Measurements from ENCODE around the gene DYNC1LI1.
"Not testable (repeated sequence)": the region's sequence is repeated elsewhere in the genome, so short reads cannot be mapped to it uniquely, and the experiment has no call there.

DYNC1LI1 gene

DNA sequence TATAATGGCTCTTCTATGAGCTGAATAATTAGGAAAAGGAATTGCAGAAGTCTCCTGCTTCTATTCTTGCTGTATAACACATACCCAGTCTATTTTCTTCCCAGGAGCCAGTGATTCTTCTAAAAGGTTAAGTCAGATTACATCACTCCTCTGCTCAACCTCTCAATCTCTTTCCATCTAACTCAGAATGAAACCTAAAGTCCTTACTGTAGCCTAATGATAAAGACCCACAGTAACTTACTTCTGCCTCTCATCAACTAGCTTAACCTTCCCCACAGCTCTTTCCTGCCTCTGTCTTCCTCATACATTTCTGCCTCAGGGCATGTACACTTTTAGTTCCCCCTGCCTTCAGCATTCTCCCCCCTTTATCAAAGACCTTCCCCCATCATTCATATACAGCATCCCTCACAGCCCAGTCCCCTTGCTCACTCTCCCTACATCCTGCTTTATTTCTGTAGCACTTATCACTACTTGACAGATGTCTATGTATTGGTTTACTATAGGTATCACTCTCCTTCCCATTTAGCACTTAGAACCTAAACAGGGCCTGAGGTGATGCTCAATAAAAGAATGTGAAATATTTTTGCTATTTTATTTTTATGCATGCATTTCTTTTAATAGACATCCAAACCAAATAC is 39.5 kb downstream of the DYNC1LI1 start:
- no peak for DNase-seq (ENCODE audit: low spot score)

DNA sequence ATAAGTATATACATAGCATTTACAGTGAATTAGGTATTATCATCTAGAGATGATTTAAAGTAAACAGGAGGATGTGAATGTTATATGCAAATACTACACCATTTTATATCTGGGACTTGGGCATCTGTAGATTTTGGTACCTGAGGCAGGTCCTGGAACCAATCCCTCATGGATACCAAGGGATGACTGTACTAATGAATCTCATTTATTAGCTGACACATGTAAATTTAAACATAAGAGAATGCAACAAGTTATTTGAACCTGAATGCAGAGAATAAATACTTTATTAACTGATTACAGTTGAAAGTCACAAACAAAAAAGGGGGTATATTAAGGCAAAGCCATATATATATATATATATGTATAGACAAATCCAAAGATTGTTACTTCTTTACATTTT is 44.9 kb downstream of the DYNC1LI1 start:
- no peak for DNase-seq (ENCODE audit: low spot score)

DNA sequence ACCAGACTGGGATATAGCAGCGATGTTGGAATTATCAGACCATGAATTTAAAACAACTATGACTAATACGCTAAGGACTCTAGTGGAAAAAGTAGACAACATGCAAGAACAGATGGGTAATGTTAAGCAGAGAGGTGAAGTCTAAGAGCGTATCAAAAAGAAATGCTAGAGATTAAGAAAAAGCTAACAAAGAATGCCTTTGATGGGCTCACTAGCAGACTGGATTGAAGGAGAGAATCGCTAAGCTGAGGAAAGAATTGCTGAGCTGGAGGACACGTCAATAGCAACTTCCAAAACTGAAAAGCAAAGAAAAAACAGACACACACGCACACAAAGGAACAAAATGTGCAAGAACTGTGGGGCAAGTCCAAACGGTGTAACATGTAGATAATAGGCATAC is 48.0 kb downstream of the DYNC1LI1 start:
- no peak for DNase-seq (ENCODE audit: low spot score)

DNA sequence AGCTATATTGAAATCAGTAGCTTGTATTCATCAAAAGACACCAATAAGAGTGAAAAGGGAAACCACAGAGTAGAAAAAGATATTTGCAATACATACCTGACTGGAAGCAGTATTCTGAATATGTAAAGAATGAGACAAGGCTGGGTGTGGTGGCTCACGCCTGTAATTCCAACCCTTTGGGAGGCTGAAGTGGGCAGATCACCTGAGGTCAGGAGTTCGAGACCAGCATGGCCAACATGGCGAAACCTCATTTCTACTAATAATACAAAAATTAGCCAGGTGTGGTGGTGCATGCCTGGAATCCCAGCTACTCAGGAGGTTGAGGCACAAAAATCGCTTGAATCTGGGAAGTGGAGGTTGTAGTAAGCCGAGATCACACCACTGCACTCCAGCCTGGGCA is 51.7 kb downstream of the DYNC1LI1 start:
- DNase-seq (ENCODE audit: low spot score): not testable (repeated sequence)

DNA sequence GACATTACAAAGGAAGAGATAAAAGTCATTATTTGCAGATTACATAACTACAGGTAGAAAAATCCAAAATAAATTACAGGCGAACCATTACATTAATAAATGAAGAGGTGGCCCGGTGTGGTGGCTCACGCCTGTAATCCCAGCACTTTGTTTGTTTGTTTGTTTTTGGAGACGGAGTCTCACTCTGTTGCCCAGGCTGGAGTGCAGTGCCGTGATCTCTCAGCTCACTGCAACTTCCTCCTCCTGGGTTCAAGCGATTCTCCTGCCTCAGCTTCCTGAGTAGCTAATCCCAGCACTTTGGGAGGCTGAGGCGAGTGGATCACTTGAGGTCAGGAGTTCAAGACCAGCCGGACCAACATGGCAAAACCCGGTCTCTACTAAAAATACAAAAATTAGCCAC is 53.9 kb downstream of the DYNC1LI1 start:
- DNase-seq (ENCODE audit: low spot score): not testable (repeated sequence)

DNA sequence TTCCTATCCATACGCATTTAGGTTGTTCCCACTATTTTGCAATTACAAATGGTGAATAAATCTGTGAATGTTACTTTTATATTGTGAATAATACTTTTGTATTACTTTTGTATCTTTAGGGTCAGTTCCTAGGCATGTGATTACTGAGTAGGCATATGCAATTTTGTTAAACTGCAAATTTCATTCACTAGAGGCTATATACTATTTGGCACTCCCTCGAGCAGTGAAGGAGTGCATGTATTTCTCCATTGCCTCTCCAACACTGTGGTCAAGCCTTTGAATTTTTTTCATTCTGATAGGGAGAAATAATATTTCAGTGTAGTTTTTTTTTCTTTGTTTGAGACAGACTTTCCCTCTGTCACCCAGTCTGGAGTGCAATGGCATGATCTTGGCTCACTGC is 59.7 kb downstream of the DYNC1LI1 start:
- no peak for DNase-seq (ENCODE audit: low spot score)

DNA sequence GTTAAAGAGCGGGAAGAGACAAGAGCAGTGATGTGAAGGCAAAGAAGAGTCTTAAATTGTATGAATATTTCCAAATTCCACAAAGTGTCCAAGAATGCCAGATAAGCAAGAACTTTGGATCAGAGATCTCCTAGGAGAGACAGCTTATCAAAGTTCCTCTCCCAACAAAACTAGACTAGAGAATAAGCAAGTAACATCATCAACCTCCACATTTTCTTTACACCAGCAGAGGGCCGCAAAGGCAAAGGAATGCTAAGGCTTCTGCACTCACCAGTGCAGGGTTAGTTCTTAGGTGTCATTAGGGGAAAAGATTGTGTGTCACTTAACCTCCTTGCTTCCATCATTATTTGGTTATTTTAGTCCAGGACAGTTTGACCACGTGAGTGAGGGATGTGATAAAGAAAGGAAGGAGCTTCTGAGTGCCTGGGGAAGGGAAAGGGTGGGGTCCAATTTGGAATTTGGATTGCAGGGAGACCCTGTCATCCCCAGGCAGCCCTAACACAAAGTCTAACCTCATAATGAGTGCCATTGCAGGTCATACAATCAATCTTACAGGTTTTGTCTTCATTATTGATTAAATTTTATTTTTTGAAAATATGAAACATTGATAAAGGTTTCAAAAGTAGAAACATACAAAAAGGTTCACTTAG is 60.5 kb downstream of the DYNC1LI1 start:
- peak; percentile 86 for DNase-seq (ENCODE audit: low spot score)

DNA sequence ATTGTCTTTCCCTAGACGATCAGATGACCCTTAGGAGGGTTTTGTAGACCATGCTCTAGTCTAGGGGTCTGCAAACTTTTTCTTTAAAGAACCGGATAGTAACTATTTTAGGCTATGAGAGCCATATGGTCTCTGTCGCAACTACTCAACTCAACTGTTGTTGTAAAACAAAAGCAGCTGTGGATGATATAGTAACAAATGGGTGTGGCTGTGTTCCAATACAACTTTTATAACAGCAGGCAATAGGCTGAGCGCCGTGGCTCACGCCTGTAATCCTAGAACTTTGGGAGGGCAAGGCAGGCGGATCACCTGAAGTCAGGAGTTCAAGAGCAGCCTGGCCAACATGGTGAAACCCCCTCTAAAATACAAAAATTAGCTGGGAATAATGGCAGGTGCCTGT is 61.9 kb downstream of the DYNC1LI1 start:
- DNase-seq (ENCODE audit: low spot score): no peak

DNA sequence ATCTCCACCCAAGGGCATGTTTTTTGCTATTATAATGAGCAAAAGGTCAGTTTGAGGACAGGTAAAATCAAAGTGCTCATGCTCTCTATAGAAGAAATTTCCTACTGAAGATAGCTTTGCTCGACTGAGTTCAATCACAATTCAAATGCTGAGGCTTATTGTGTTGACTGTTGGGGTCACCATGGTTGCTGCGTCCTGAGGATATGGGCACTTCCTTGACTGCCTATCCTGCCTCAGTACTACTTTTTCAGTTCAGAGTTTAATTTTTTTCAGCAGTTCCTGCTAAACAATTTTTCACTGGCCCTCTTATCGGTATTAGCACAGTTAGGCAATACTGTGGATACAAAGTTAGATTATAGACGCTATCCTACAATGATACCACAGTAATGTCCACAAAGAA is 64.2 kb downstream of the DYNC1LI1 start:
- DNase-seq (ENCODE audit: low spot score): no peak

DNA sequence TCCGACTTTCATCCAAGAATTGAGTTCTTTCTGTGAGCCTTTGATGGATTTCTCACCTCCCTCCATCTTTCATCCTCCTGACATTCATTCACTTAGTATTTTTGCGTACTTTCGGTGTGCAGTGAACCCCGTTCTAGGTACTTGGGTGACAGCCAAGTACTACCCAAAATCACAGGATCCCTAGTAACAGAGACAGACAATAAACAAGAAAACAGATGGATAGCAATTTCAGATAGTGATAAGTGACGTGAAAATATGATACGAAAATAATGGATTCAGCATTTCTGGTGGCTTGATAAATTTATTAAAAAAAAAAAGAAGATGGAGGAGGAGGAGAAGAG is 67.7 kb downstream of the DYNC1LI1 start:
- DNase-seq (ENCODE audit: low spot score): no peak

DNA sequence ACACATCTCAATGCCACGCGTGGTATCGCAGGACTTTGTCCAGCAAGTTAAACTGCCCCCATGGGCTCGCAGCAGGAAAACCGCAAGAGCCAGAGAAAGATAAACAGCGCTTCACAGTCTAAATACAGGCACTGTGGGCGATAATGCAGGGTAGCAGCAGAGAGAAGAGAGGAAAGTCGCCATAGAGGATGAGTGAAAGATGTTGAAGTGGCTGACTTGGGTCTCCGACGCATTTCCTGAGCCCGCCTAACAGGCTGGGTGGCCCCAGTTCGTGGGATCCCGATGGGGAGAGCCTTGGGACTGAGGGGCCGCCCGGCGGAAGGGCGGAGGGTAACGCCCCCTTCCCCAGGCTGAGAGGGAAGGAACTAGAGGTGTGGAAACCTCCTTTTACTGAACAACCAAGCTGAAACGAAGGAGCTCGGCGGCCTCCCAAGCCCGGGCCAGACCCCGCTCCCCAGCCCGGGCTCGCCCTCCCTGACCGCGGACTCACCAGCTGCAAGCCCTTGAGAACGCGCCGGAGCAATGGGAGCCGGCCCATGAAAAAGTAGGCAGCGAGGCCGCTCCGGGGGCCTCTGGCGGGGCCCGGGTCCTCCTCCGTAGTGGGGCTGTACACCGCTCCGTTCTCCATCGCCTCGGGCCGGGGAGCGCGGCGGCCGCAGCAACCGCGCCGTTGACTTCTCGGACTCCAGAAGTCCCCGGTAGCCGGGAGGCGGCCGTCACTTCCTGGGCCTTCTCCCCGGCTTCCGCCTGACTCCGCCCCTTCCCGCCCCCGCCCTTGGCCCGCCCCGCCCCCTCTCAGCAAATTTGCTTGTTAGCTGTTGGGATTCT is 68.3 kb downstream of the DYNC1LI1 start, which contains the start of gene CMTM6:
Gene CMTM6, minus strand, starts transcription at position 735 of the 828 bp plus-strand sequence. Its CDS starts 107 bp downstream, at position 628.
- peak; percentile 97 for DNase-seq (ENCODE audit: low spot score)

DNA sequence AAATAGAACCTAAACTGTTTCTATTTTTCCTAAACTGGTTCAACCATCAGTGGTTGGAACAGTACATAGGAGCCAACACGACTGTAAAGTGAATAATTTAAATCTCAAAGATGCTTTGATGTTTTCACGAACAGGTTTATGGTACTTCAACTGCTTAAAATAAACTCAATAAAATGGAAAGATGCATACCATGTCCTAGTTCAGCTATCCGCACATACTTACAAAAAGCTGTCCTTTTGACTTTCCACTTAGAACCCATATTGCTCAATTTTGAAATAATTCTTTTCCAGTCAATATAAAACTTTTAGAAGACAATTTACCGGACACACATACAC is 68.9 kb downstream of the DYNC1LI1 start:
- no peak for DNase-seq (ENCODE audit: low spot score)

DNA sequence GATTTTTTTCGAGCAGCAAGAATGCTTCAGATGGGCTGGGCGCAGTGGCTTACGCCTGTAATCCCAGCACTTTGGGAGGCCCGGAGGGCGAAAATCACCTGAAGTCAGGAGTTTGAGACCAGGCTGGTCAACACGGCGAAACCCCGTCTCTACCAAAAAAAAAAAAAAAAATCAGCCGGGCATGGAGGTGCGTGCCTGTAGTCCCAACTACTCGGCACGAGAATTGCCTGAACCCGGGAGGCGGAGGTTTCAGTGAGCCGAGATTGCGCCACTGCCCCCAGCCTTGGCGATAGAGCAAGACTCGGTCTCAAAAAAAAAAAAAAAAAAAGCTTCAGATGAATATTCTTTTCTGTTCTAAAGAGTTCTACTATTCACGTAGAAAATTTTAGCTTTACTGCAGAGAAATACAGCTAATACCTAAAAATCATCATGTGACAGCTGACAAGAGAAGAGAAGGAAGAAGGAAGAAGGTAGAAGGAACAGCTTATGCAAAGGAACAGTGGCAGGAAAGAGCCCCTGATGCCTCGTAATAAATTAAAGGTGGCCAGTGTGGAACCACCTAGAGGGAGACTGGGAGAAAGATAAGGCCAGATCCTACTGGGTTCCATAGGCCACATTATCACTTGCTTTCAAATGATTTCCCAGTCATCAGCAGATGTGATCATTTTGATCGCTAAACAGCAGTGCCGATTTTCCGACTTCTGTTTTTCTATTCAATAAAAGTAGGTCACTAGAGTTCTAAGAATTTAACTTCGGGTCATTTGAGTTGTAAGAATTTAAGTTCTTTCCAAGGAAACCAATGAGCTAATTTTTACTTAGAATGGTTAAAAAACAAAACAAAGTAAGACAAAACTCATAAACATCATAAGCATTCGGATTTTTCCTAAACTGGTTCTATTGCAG is 69.5 kb downstream of the DYNC1LI1 start:
- DNase-seq (ENCODE audit: low spot score): no peak

DNA sequence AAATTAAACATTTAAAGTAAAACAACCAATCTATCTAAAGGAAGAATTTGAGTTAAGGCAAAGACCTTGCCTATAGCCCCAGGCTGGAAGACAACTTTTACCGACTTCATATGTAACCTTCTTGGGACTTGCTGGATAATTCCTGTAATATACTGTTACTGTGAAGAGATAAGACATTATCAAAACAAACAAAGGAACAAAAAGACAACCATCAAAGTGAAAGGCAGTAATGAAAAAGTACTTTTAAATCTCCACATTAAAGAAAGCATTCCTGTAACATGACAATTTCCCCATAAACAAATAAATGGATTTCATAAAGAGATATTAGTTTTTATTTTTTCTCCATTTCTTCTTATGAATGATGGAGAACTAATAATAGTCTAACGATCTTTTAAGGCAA is 70.4 kb downstream of the DYNC1LI1 start:
- DNase-seq (ENCODE audit: low spot score): no peak

DNA sequence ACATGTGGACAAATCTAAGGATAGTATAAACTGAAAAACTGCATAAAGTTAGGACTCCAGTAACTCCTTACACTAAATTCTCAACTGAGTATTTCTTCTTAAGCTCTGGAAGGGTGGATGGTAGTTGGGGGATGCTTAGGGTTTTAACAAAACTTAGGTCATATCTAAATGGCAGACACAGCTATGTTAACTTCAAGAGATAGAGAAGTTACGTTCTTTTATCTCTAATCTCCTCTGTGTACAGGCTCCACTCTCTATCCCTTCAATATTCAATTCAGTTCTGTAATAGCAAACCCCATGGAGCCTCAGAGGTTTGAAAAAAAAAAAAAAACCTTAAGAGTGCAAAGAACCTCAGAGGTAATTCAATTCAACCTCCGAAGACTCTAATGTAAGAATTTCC is 71.1 kb downstream of the DYNC1LI1 start:
- DNase-seq (ENCODE audit: low spot score): no peak

DNA sequence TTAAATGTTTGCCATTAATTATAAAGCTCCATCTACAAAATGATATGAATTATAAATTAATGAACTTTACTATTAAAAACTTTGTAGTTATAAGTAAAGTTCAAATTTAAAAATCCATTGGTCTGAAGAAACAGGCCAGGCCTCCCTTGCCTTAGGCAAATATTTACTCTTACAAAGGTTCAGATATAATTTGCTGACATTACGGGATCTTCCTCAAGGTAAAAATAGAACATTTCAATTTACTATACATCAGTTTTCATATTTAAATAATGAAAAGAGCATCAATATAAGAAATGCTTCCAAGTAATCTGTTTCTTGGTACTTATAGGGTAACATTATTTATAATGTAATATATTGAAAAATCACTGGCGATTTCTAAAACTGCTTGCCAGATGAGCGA is 71.7 kb downstream of the DYNC1LI1 start:
- no peak for DNase-seq (ENCODE audit: low spot score)

DNA sequence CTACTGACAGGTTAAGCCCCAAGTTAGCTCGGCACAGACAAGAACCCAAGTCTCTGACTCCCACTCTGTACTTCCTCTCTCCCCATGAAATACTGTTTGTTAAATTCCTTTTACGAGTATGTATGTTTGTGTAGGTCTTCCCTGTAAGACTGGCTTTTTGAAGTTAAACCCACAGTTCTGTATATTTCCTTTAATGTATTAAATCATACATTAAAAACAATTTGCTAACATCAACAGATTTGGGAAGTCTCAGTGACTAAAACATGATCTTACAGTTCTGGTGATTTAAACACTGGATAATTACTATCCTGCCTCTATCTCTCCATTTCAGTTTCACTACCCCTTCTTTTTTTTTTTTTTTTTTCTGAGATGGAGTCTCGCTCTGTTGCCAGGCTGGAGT is 72.4 kb downstream of the DYNC1LI1 start:
- DNase-seq (ENCODE audit: low spot score): no peak

DNA sequence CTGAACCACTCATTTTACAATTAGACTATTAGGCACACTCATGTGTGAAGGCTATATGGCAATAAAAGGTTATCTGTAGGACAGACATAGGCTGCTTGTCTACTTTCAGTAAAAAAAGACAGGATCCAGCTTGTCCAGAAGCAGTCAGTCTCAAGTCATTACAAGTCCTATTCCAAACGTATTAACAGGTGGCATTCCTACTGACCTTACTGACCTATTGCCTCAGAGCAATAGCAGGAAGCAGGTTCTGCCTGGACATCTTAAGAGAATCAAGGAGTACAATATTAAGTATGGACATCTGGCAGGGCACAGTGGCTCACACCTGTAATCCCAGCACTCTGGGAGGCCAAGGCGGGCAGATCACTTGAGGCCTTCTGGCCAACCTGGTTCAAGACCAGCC is 75.0 kb downstream of the DYNC1LI1 start:
- DNase-seq (ENCODE audit: low spot score): no peak

DNA sequence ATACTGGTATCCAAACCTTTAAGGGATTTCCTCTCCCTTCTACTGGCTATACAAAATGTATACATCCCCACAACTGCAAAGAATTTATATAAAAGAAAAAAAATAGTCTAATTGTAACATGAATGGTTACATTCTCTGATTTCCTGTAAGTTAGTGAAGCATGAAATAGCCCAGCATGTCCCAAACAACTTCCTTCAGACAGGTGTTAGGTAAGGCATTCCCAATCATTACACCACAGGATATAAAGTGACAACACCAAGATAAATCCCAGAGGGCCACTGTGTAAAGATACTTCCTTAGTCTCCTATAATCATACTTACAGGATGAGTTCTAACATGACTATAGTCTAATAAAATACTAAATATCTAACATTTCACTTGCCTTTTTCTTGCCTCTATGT is 75.6 kb downstream of the DYNC1LI1 start:
- DNase-seq (ENCODE audit: low spot score): no peak

DNA sequence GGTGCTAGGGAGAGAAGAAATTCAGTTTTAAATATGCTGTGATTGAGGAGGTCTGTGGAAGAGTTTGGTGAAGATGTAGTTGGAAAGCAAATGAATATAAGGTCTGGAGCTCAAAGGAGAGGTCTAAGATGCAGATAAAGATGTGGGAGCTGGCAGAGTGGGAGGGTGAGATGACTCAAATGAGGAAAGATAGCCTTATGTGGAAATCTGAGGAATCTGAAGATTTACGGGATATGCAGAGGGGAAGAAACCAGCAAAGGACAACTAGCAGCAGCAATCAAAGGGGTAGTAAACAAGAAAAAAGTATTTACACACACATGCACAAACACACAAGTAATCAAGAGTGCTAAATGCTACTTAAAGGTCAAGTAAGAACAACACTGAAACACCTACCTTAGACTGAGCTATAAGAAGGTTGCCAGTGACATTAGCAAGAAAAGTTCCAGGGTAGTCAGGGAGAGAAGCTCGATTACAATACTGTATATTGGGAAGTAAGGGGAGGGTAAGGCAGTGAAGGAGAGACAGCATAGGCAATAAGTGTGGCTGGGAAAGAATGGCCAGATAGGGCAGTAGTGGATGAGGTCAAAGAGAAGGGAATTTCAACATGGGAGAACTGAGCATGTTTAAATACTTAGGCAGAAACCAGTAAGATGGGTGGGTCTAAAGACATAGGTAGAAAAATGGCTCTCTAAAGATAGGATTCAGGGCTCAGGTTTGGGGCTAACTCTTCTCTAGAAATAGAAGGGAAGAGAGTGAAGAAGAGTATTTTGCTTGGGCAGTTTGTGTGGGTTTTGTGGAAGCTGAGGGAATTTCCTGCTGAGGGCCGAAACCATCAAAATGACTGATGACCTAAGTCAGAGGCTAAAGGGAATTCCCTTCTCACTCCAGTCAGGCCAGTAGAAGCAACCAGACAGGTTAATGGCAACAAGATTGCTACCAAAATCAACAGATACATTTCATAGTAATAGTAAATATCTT is 76.9 kb downstream of the DYNC1LI1 start:
- no peak for DNase-seq (ENCODE audit: low spot score)
